CD4-positive, alpha-beta T cell (primary cell): ENCODE data around the gene SLC5A7. TPM values are rescaled to one million over a fixed set of nuclear protein-coding genes. Genes with fewer than 3 reads are reported as not detected.

ENCODE experiments used
- ATAC-seq: fragments of 200-7000 bp; cut with Tn5 transposase; one replicate; pipeline ENCODE4 v1.10.0; 2022; ENCODE audit warnings: mild to moderate bottlenecking; ENCODE audit not compliant: poor library complexity
- CTCF ChIA-PET: fragments of 350-600 bp; sonication (Branson Sonifier 250); formaldehyde crosslinking; loops from one replicate; lab custom pipeline; 2021; ENCODE audit warnings: antibody characterized with exemption, inconsistent platforms; lab: Charles Lee
- POLR2A ChIA-PET: fragments of 350-600 bp; sonication (Branson Sonifier 250); formaldehyde crosslinking; loops from one replicate; lab custom pipeline; 2021; ENCODE audit warnings: antibody characterized with exemption, inconsistent platforms; lab: Charles Lee
- DNase-seq, 14 experiments: peaks; one replicate each; pipeline ENCODE4 v3.0.0-alpha.2; 2013 to 2020; ENCODE audit warnings: mixed read lengths in 2 of 14
- H3K27ac ChIP-seq, 2 donors: one replicate each; pipeline versions ENCODE4 v1.5.1 to v1.7.0; 2013; ENCODE audit warnings: low read length in 2 of 2, low read depth in 1 of 2, mild to moderate bottlenecking in 1 of 2
- H3K27me3 ChIP-seq, 2 experiments: 1 replicate in 1 of 2; 2 replicates in 1 of 2; pipeline versions ENCODE4 v1.6.1 to v1.7.0; 2013; ENCODE audit warnings: low read length in 2 of 2, control low read depth in 1 of 2, mild to moderate bottlenecking in 1 of 2, moderate library complexity in 1 of 2; ENCODE audit not compliant: insufficient read depth in 2 of 2, control insufficient read depth in 1 of 2
- H3K36me3 ChIP-seq: one replicate; pipeline ENCODE4 v1.6.1; 2013; ENCODE audit warnings: low read length, control low read depth; ENCODE audit not compliant: insufficient read depth
- H3K4me1 ChIP-seq: one replicate; pipeline ENCODE4 v1.6.1; 2013; ENCODE audit warnings: low read length, control low read depth; ENCODE audit not compliant: insufficient read depth
- H3K4me3 ChIP-seq: one replicate; pipeline ENCODE4 v1.5.1; 2013; ENCODE audit warnings: mild to moderate bottlenecking, low read length, moderate library complexity
- H3K9me3 ChIP-seq, 2 experiments: 1 replicate in 1 of 2; 2 replicates in 1 of 2; pipeline versions ENCODE4 v1.6.1 to v1.7.0; 2013; ENCODE audit warnings: low read length in 2 of 2, mild to moderate bottlenecking in 2 of 2, control low read depth in 1 of 2, moderate library complexity in 1 of 2; ENCODE audit not compliant: control insufficient read depth in 1 of 2, insufficient read depth in 1 of 2
- H3K27ac Mint-ChIP-seq: one replicate; pipeline ENCODE4 v1.8.0; 2020; ENCODE audit warnings: mixed read lengths
- H3K27me3 Mint-ChIP-seq: one replicate; pipeline ENCODE4 v1.8.0; 2021; ENCODE audit warnings: mixed read lengths
- H3K36me3 Mint-ChIP-seq: one replicate; pipeline ENCODE4 v1.8.0; 2021; ENCODE audit warnings: low read depth, mixed read lengths
- H3K4me1 Mint-ChIP-seq: one replicate; pipeline ENCODE4 v1.8.0; 2021; ENCODE audit warnings: low read depth, mixed read lengths
- H3K4me3 Mint-ChIP-seq: one replicate; pipeline ENCODE4 v1.8.0; 2020; ENCODE audit warnings: mild to moderate bottlenecking, mixed read lengths
- H3K9me3 Mint-ChIP-seq: one replicate; pipeline ENCODE4 v1.8.0; 2020; ENCODE audit warnings: mixed read lengths
- intact Hi-C, 2 experiments: fragments of 100-400 bp; cut with DNase I in 1 of 2; cut with micrococcal nuclease in 1 of 2; formaldehyde crosslinking; loops; one replicate each; pipeline versions ENCODE4 v1.15.1 to v1.9.0; 2023 to 2025; cut with DNase I, micrococcal nuclease
- total RNA-seq, 174 experiments: library from RNA in 2 of 174; stranded (reverse) in 2 of 174; gene quantifications; one replicate each; pipeline ENCODE4 v1.2.3 and lab custom pipeline; 2021 to 2026
- TF ChIP-seq, protein P1 (sequence below): fragments of 200-600 bp; IDR thresholded peaks from one replicate; pipeline ENCODE4 v1.8.0; 2022; ENCODE audit warnings: antibody characterized with exemption, mild to moderate bottlenecking

The SLC5A7 gene
- total RNA-seq, 2 experiments from 2014 or later: not detected

DNA sequence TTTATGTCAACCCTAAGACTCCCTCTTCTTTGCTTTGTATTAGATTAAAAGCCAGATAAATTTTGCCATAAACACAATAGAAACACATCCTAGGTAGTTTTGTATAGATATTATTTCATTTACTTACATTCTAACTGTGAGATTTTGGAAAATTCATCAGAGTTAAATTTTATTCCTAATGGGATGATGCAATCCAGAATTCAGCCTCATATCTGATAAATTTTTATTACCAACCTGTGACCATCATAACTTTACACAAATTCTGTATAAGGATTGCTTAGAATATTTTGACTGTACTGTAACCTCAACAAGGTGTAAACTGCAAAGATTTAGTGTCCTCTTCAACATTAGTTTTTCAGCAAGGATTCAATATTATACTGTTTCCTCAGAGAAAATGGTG, 4.4 kb downstream of the SLC5A7 start:
- TF ChIP-seq, protein P1, sequence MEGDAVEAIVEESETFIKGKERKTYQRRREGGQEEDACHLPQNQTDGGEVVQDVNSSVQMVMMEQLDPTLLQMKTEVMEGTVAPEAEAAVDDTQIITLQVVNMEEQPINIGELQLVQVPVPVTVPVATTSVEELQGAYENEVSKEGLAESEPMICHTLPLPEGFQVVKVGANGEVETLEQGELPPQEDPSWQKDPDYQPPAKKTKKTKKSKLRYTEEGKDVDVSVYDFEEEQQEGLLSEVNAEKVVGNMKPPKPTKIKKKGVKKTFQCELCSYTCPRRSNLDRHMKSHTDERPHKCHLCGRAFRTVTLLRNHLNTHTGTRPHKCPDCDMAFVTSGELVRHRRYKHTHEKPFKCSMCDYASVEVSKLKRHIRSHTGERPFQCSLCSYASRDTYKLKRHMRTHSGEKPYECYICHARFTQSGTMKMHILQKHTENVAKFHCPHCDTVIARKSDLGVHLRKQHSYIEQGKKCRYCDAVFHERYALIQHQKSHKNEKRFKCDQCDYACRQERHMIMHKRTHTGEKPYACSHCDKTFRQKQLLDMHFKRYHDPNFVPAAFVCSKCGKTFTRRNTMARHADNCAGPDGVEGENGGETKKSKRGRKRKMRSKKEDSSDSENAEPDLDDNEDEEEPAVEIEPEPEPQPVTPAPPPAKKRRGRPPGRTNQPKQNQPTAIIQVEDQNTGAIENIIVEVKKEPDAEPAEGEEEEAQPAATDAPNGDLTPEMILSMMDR: no peak
- intact Hi-C loops: no loop called here
- Mint-ChIP-seq H3K36me3 (no peaks in the 10 kb centered on the region), H3K4me1 (no peaks in the 10 kb centered on the region), H3K27ac (no peak overlapping the region), H3K9me3 (no peaks in the 10 kb centered on the region), H3K4me3 (no peak overlapping the region), H3K27me3 (peaks cover 14% of the 10 kb centered on the region)
- Histone ChIP-seq H3K4me1 (no peaks in the 10 kb centered on the region), H3K36me3 (no peaks in the 10 kb centered on the region), H3K4me3 (no peak overlapping the region), H3K27me3 (peaks cover 12 to 18% of the 10 kb centered on the region in 2 experiments), H3K27ac (no peak overlapping the region), H3K9me3 (peaks cover 0 to 15% of the 10 kb centered on the region in 2 experiments)
- DNase-seq (no peak), ATAC-seq (no peak)
- ChIA-PET POLR2A (no interaction called here), CTCF (no interaction called here)

DNA sequence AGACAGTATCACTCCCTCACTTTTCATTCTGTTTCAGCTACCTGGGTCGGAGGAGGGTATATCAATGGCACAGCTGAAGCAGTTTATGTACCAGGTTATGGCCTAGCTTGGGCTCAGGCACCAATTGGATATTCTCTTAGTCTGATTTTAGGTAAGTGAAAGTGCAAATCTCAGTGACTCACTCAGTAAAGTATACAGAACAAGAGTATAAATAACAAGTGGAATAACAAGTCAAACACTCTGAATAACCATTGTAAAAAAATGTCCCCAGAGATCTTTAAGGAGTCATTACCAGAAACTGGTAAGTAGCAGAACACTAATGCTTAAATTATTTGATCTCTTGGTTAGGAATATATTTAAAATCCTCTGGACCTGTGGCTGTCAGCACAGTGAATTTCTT, 5.7 kb downstream of the SLC5A7 start:
- ATAC-seq: no peak
- Mint-ChIP-seq H3K9me3 (no peaks in the 10 kb centered on the region), H3K27me3 (peaks cover 13% of the 10 kb centered on the region), H3K27ac (no peak overlapping the region), H3K36me3 (no peaks in the 10 kb centered on the region), H3K4me3 (no peak overlapping the region), H3K4me1 (no peaks in the 10 kb centered on the region)
- Histone ChIP-seq H3K27me3 (peaks cover 0 to 7% of the 10 kb centered on the region in 2 experiments), H3K36me3 (no peaks in the 10 kb centered on the region), H3K27ac (no peak overlapping the region), H3K4me1 (no peaks in the 10 kb centered on the region), H3K9me3 (peaks cover 0 to 3% of the 10 kb centered on the region in 2 experiments), H3K4me3 (no peak overlapping the region)
- DNase-seq: no peak
- TF ChIP-seq, protein P1: no peak
- intact Hi-C loops: no loop called here
- ChIA-PET POLR2A (no interaction called here), CTCF (no interaction called here)

- Histone ChIP-seq H3K27me3 (no peaks in the 10 kb centered on the region), H3K36me3 (no peaks in the 10 kb centered on the region), H3K4me1 (no peaks in the 10 kb centered on the region), H3K9me3 (no peaks in the 10 kb centered on the region), H3K27ac (no peak overlapping the region), H3K4me3 (no peak overlapping the region)
- intact Hi-C loops: no loop called here
- H3K9me3 Mint-ChIP-seq: no peaks in the 10 kb centered on the region
- no peaks in the 10 kb centered on the region for H3K4me1 Mint-ChIP-seq
- ChIA-PET CTCF (no interaction called here), POLR2A (no interaction called here)
- DNase-seq (no peak), ATAC-seq (no peak)
- no peaks in the 10 kb centered on the region for H3K36me3 Mint-ChIP-seq
- TF ChIP-seq, protein P1: no peak
- H3K4me3 Mint-ChIP-seq: no peak overlapping the region
- H3K27ac Mint-ChIP-seq: no peak overlapping the region
- no peaks in the 10 kb centered on the region for H3K27me3 Mint-ChIP-seq
These were observed 12.8 kb downstream of the SLC5A7 start for GRCh38 chr2:107999158-107999557.
